ENCODE measurements around the gene PLGRKT. TPM values are rescaled to one million over a fixed set of nuclear protein-coding genes. Genes with fewer than 3 reads are reported as not detected.
"Not testable (repeated sequence)": the region's sequence is repeated elsewhere in the genome, so short reads cannot be mapped to it uniquely, and the experiment has no call there.

Gene PLGRKT
- total and polyA plus RNA-seq, 10 donors = 12.8 to 27.9 (median 18.3) TPM

GRCh38 chr9:5326893-5327548 lies 110.7 kb downstream of the PLGRKT start:
- Histone ChIP-seq H3K27ac (no peak overlapping the region), H3K4me1 (no peaks in the 10 kb centered on the region), H3K4me3 (no peak overlapping the region), H3K9me3 (peaks cover 0 to 7% (median 0%) of the 10 kb centered on the region in 8 donors), H3K36me3 (no peaks in the 10 kb centered on the region), H3K27me3 (replicated peaks in 1 of 7) (no peaks in the 10 kb centered on the region)
- no peak for DNase-seq
- TF ChIP-seq POLR2A (IDR thresholded peaks at IDR 0.05) = no peak
- TF ChIP-seq POLR2AphosphoS5 (IDR thresholded peaks at IDR 0.05) = no peak
- no peak for TF ChIP-seq CTCF (IDR thresholded peaks at IDR 0.05 in 8 of 11, conservative IDR thresholded peaks at IDR 0.05 in 3 of 11)
- WGBS, 5 donors = 60 to 90% (median 79%) methylated on average over 8 to 10 of the region's 10 CpGs
- intact Hi-C loops (cut with DNase I; ENCODE audit: low total_unique reads) = no loop called here

GRCh38 chr9:5326187-5326586 lies 111.5 kb downstream of the PLGRKT start:
- Histone ChIP-seq H3K27ac (no peak overlapping the region), H3K4me3 (no peak overlapping the region), H3K27me3 (replicated peaks in 1 of 7) (no peaks in the 10 kb centered on the region), H3K36me3 (no peaks in the 10 kb centered on the region), H3K4me1 (no peaks in the 10 kb centered on the region), H3K9me3 (peaks cover 0 to 4% (median 0%) of the 10 kb centered on the region in 8 donors)
- no peak for TF ChIP-seq POLR2AphosphoS5 (IDR thresholded peaks at IDR 0.05)
- TF ChIP-seq POLR2A (IDR thresholded peaks at IDR 0.05) = no peak
- TF ChIP-seq CTCF (IDR thresholded peaks at IDR 0.05 in 8 of 11, conservative IDR thresholded peaks at IDR 0.05 in 3 of 11) = no peak
- DNase-seq = no peak
- intact Hi-C loops (cut with DNase I; ENCODE audit: low total_unique reads) = no loop called here

GRCh38 chr9:5321601-5322000 lies 116.1 kb downstream of the PLGRKT start:
- H3K27ac ChIP-seq; DNase-seq; H3K36me3 ChIP-seq; H3K27me3 ChIP-seq (replicated peaks in 1 of 7); H3K9me3 ChIP-seq; H3K4me1 ChIP-seq; H3K4me3 ChIP-seq; intact Hi-C loops (cut with DNase I; ENCODE audit: low total_unique reads): not testable (repeated sequence)
- WGBS, 5 donors = 61 to 92% (median 65%) methylated on average over 1 of the region's 1 CpG

- Histone ChIP-seq H3K9me3 (peaks cover 0 to 11% (median 9%) of the 10 kb centered on the region in 8 donors), H3K4me3 (no peak overlapping the region), H3K27me3 (replicated peaks in 1 of 7) (no peaks in the 10 kb centered on the region), H3K27ac (no peak overlapping the region), H3K4me1 (no peaks in the 10 kb centered on the region), H3K36me3 (peaks cover 0 to 5% (median 0%) of the 10 kb centered on the region in 6 donors)
- no peak for DNase-seq
- TF ChIP-seq POLR2AphosphoS5 (IDR thresholded peaks at IDR 0.05) (no peak), POLR2A (IDR thresholded peaks at IDR 0.05) (no peak), CTCF (IDR thresholded peaks at IDR 0.05 in 8 of 11, conservative IDR thresholded peaks at IDR 0.05 in 3 of 11) (no peak)
- intact Hi-C loops (cut with DNase I; ENCODE audit: low total_unique reads) = no loop called here
- 35 to 51% (median 45%) methylated on average over 1 of the region's 1 CpG for WGBS, 5 donors
Observed at GRCh38 chr9:5321058-5321457, 116.7 kb downstream of the PLGRKT start.

- H3K36me3 ChIP-seq = peaks cover 0 to 15% (median 0%) of the 10 kb centered on the region in 6 donors
- H3K4me3 ChIP-seq; H3K4me1 ChIP-seq; intact Hi-C loops (cut with DNase I; ENCODE audit: low total_unique reads); H3K27ac ChIP-seq; DNase-seq; H3K27me3 ChIP-seq (replicated peaks in 1 of 7): not testable (repeated sequence)
- peaks cover 5 to 34% (median 31%) of the 10 kb centered on the region in 8 donors for H3K9me3 ChIP-seq
- 95 to 100% (median 100%) methylated on average over 1 of the region's 1 CpG for WGBS, 5 donors
Observed at GRCh38 chr9:5316406-5316805, 121.3 kb downstream of the PLGRKT start.
